GM23338 (cell line): ENCODE results near the gene ADD1. TPM values are rescaled to one million over a fixed set of nuclear protein-coding genes. Genes with fewer than 3 reads are reported as not detected.

Source experiments
- ATAC-seq: fragments of 200-7000 bp; cut with Tn5 transposase; 3 replicates; pipeline ENCODE4 v1.9.1; 2020
- DNase-seq: peaks from one replicate; pipeline ENCODE4 v3.0.0-alpha.2; 2015; ENCODE audit warnings: low spot score
- H2AFZ ChIP-seq: fragments of 200-600 bp; sonication (generic); 2 replicates; pipeline ENCODE4 v1.8.0; 2016; ENCODE audit warnings: antibody characterized with exemption, mild to moderate bottlenecking, moderate library complexity
- H3F3A ChIP-seq: fragments of 200-600 bp; sonication (generic); replicated peaks from 2 replicates; pipeline ENCODE4 v1.8.0; 2017; ENCODE audit warnings: antibody characterized with exemption, mixed run types, low read depth
- H3K27ac ChIP-seq: fragments of 200-600 bp; sonication (generic); 2 replicates; pipeline ENCODE4 v1.6.1; 2016; ENCODE audit warnings: low read depth
- H3K27me3 ChIP-seq: fragments of 200-600 bp; sonication (generic); 2 replicates; pipeline ENCODE4 v1.8.0; 2016; ENCODE audit warnings: mild to moderate bottlenecking, mixed run types, moderate library complexity; ENCODE audit not compliant: insufficient read depth
- H3K36me3 ChIP-seq: fragments of 200-600 bp; sonication (generic); 2 replicates; pipeline ENCODE4 v1.8.0; 2016; ENCODE audit warnings: mild to moderate bottlenecking; ENCODE audit not compliant: insufficient read depth
- H3K4me1 ChIP-seq: fragments of 200-600 bp; sonication (generic); 2 replicates; pipeline ENCODE4 v1.8.0; 2016; ENCODE audit warnings: mild to moderate bottlenecking, moderate library complexity; ENCODE audit not compliant: insufficient read depth
- H3K4me2 ChIP-seq: fragments of 200-600 bp; sonication (generic); 2 replicates; pipeline ENCODE4 v1.7.1; 2017; ENCODE audit warnings: mixed run types
- H3K4me3 ChIP-seq: fragments of 200-600 bp; sonication (generic); 2 replicates; pipeline ENCODE4 v1.6.1; 2016; ENCODE audit warnings: mixed run types
- H3K79me2 ChIP-seq: fragments of 200-600 bp; sonication (generic); replicated peaks from 2 replicates; pipeline ENCODE4 v1.8.0; 2017; ENCODE audit warnings: mild to moderate bottlenecking; ENCODE audit not compliant: insufficient read depth
- H3K9me2 ChIP-seq: fragments of 200-600 bp; sonication (generic); 2 replicates; pipeline ENCODE4 v1.8.0; 2017; ENCODE audit not compliant: insufficient read depth
- H4K20me1 ChIP-seq: fragments of 200-600 bp; sonication (generic); replicated peaks from 2 replicates; pipeline ENCODE4 v1.8.0; 2017; ENCODE audit warnings: mild to moderate bottlenecking; ENCODE audit not compliant: insufficient read depth
- H3K27ac Mint-ChIP-seq: 2 replicates; pipeline ENCODE4 v1.8.0; 2020; ENCODE audit warnings: inconsistent platforms, mild to moderate bottlenecking, moderate library complexity, mixed read lengths
- H3K27me3 Mint-ChIP-seq: 3 replicates; pipeline ENCODE4 v1.8.0; 2022; ENCODE audit warnings: low read depth, mild to moderate bottlenecking, moderate library complexity, mixed read lengths, inconsistent platforms; ENCODE audit not compliant: insufficient read depth, poor library complexity
- H3K36me3 Mint-ChIP-seq: 3 replicates; pipeline ENCODE4 v1.8.0; 2021; ENCODE audit warnings: low read depth, mild to moderate bottlenecking, inconsistent platforms, moderate library complexity, mixed read lengths
- H3K4me1 Mint-ChIP-seq: 3 replicates; pipeline ENCODE4 v1.8.0; 2020; ENCODE audit warnings: mild to moderate bottlenecking, inconsistent platforms, mixed read lengths
- H3K4me3 Mint-ChIP-seq: 3 replicates; pipeline ENCODE4 v1.8.0; 2021; ENCODE audit warnings: moderate library complexity, mild to moderate bottlenecking, inconsistent platforms, mixed read lengths
- H3K9me3 Mint-ChIP-seq: 3 replicates; pipeline ENCODE4 v1.8.0; 2020; ENCODE audit warnings: moderate library complexity, mild to moderate bottlenecking, inconsistent platforms, mixed read lengths
- EZH2 ChIP-seq: fragments of 200-600 bp; sonication (generic); IDR thresholded peaks from one replicate; pipeline ENCODE4 v1.8.0; 2017; ENCODE audit warnings: antibody characterized with exemption, mild to moderate bottlenecking, low read depth; ENCODE audit not compliant: unreplicated experiment
- EZH2phosphoT487 ChIP-seq: fragments of 200-600 bp; sonication (generic); IDR thresholded peaks from one replicate; pipeline ENCODE4 v1.8.1; 2018; ENCODE audit warnings: antibody characterized with exemption; ENCODE audit not compliant: unreplicated experiment
- POLR2AphosphoS5 ChIP-seq: IDR thresholded peaks from 2 replicates; pipeline ENCODE4 v1.6.1; 2016; ENCODE audit warnings: antibody characterized with exemption, low read depth
- polyA plus RNA-seq: library from polyadenylated mRNA; unstranded; fragments of >200 nt; fragmentation: Nextera tagmentation; extraction: Ambion mirVana; gene quantifications from 2 replicates; pipeline ENCODE4 v1.2.1, GENCODE V29; 2016
- total RNA-seq: library from RNA; depleted of rRNA; stranded (reverse); fragments of >200 nt; shearing (Covaris generic); gene quantifications from 2 replicates; pipeline ENCODE4 v1.2.3, GENCODE V29; 2014
- TF ChIP-seq, protein P1 (sequence below): fragments of 250-450 bp; sonication (Bioruptor Pico); IDR thresholded peaks from 2 replicates; pipeline ENCODE4 v1.5.0; 2020; ENCODE audit warnings: mild to moderate bottlenecking, moderate library complexity
- TF ChIP-seq, protein P2 (sequence below): IDR thresholded peaks from 2 replicates; pipeline ENCODE4 v1.6.1; 2016; ENCODE audit warnings: antibody characterized with exemption
- TF ChIP-seq, protein P3 (sequence below), 2 experiments: fragments of 200-600 bp in 1 of 2; sonication (generic) in 1 of 2; conservative IDR thresholded peaks; 2 replicates each; pipeline versions ENCODE4 v1.5.1 to v1.6.1; 2016 to 2017; ENCODE audit warnings: antibody characterized with exemption in 2 of 2, low read depth in 2 of 2, mild to moderate bottlenecking in 2 of 2, moderate library complexity in 1 of 2

Gene ADD1
- total and polyA plus RNA-seq, 2 experiments from 2014 or later = 126 to 144 TPM

DNA sequence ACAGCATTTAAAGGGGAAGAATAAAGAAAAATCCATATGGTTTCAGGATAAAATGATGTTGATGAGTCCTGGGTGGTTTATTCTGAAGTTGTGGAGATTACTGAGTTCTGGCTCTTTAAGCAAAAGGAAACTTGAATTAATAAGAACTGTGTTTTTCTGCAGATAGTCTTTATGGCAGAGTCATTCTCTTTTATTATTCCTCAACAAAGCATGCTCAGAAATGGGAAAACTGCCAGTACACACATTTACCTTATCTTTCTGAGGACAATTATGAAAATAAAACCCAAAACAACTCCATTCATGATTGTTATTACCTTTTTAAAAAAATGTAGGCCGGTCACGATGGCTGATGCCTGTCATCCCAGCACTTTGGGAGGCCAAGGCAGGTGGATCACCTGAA lies 58.5 kb downstream of the ADD1 start (continued):
- TF ChIP-seq, protein P1, sequence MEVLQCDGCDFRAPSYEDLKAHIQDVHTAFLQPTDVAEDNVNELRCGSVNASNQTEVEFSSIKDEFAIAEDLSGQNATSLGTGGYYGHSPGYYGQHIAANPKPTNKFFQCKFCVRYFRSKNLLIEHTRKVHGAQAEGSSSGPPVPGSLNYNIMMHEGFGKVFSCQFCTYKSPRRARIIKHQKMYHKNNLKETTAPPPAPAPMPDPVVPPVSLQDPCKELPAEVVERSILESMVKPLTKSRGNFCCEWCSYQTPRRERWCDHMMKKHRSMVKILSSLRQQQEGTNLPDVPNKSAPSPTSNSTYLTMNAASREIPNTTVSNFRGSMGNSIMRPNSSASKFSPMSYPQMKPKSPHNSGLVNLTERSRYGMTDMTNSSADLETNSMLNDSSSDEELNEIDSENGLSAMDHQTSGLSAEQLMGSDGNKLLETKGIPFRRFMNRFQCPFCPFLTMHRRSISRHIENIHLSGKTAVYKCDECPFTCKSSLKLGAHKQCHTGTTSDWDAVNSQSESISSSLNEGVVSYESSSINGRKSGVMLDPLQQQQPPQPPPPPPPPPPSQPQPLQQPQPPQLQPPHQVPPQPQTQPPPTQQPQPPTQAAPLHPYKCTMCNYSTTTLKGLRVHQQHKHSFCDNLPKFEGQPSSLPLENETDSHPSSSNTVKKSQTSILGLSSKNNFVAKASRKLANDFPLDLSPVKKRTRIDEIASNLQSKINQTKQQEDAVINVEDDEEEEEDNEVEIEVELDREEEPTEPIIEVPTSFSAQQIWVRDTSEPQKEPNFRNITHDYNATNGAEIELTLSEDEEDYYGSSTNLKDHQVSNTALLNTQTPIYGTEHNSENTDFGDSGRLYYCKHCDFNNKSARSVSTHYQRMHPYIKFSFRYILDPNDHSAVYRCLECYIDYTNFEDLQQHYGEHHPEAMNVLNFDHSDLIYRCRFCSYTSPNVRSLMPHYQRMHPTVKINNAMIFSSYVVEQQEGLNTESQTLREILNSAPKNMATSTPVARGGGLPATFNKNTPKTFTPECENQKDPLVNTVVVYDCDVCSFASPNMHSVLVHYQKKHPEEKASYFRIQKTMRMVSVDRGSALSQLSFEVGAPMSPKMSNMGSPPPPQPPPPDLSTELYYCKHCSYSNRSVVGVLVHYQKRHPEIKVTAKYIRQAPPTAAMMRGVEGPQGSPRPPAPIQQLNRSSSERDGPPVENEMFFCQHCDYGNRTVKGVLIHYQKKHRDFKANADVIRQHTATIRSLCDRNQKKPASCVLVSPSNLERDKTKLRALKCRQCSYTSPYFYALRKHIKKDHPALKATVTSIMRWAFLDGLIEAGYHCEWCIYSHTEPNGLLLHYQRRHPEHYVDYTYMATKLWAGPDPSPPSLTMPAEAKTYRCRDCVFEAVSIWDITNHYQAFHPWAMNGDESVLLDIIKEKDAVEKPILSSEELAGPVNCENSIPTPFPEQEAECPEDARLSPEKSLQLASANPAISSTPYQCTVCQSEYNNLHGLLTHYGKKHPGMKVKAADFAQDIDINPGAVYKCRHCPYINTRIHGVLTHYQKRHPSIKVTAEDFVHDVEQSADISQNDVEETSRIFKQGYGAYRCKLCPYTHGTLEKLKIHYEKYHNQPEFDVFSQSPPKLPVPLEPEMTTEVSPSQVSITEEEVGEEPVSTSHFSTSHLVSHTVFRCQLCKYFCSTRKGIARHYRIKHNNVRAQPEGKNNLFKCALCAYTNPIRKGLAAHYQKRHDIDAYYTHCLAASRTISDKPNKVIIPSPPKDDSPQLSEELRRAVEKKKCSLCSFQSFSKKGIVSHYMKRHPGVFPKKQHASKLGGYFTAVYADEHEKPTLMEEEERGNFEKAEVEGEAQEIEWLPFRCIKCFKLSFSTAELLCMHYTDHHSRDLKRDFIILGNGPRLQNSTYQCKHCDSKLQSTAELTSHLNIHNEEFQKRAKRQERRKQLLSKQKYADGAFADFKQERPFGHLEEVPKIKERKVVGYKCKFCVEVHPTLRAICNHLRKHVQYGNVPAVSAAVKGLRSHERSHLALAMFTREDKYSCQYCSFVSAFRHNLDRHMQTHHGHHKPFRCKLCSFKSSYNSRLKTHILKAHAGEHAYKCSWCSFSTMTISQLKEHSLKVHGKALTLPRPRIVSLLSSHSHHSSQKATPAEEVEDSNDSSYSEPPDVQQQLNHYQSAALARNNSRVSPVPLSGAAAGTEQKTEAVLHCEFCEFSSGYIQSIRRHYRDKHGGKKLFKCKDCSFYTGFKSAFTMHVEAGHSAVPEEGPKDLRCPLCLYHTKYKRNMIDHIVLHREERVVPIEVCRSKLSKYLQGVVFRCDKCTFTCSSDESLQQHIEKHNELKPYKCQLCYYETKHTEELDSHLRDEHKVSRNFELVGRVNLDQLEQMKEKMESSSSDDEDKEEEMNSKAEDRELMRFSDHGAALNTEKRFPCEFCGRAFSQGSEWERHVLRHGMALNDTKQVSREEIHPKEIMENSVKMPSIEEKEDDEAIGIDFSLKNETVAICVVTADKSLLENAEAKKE (CRISPR knock-in tag) = no peak

DNA sequence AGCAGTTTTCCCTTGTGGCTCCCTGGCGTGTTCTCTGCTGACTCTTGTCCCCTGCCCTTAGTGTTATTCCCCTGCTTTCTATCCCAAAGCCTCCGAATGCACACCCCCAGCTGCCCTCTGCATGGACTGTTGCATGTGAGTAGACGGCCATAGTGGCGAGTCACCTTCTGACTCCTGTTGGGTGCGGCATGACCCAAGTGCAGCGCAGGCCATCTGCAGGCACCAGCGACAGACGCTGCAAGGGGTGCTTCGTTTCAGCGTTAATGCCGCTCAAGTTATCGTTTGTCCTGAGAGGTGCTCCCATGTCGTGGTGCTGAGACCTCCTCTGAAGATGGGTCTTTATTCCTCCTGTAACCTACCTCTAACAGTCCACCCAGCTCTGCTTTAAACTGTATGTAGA lies 61.9 kb downstream of the ADD1 start:
- Histone ChIP-seq H3K36me3 (peaks cover 15% of the 10 kb centered on the region; the same call in 1 of the 2 replicates), H3K27ac (no peak overlapping the region), H3K4me1 (no peaks in the 10 kb centered on the region), H2AFZ (no peak overlapping the region), H3K9me2 (0 out of 2 replicates have a peak, but pooled peaks cover 3% of the 10 kb centered on the region), H3F3A (0 out of 2 replicates have a peak, but pooled peaks cover 4% of the 10 kb centered on the region), H4K20me1 (peaks cover 14% of the 10 kb centered on the region), H3K79me2 (no peaks in the 10 kb centered on the region; the same call in 1 of the 2 replicates), H3K4me2 (no peak overlapping the region), H3K27me3 (no peaks in the 10 kb centered on the region), H3K4me3 (no peak overlapping the region)
- Mint-ChIP-seq H3K27ac (no peak overlapping the region), H3K36me3 (peaks cover 62% of the 10 kb centered on the region), H3K4me3 (no peak overlapping the region), H3K4me1 (no peaks in the 10 kb centered on the region), H3K9me3 (no peaks in the 10 kb centered on the region), H3K27me3 (peaks cover 8% of the 10 kb centered on the region)
- DNase-seq (no peak), ATAC-seq (no peak)
- TF ChIP-seq, protein P2, sequence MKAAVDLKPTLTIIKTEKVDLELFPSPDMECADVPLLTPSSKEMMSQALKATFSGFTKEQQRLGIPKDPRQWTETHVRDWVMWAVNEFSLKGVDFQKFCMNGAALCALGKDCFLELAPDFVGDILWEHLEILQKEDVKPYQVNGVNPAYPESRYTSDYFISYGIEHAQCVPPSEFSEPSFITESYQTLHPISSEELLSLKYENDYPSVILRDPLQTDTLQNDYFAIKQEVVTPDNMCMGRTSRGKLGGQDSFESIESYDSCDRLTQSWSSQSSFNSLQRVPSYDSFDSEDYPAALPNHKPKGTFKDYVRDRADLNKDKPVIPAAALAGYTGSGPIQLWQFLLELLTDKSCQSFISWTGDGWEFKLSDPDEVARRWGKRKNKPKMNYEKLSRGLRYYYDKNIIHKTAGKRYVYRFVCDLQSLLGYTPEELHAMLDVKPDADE = no peak
- no peak for TF ChIP-seq EZH2
- no peak for TF ChIP-seq POLR2AphosphoS5
- TF ChIP-seq, protein P3, sequence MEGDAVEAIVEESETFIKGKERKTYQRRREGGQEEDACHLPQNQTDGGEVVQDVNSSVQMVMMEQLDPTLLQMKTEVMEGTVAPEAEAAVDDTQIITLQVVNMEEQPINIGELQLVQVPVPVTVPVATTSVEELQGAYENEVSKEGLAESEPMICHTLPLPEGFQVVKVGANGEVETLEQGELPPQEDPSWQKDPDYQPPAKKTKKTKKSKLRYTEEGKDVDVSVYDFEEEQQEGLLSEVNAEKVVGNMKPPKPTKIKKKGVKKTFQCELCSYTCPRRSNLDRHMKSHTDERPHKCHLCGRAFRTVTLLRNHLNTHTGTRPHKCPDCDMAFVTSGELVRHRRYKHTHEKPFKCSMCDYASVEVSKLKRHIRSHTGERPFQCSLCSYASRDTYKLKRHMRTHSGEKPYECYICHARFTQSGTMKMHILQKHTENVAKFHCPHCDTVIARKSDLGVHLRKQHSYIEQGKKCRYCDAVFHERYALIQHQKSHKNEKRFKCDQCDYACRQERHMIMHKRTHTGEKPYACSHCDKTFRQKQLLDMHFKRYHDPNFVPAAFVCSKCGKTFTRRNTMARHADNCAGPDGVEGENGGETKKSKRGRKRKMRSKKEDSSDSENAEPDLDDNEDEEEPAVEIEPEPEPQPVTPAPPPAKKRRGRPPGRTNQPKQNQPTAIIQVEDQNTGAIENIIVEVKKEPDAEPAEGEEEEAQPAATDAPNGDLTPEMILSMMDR (conservative IDR thresholded peaks at IDR 0.05; ENCODE audit: low read depth in 2 of 2) = no peak
- no peak for TF ChIP-seq EZH2phosphoT487
